ENCODE measurements around the gene SLC6A18. TPM values are rescaled to one million over a fixed set of nuclear protein-coding genes. Genes with fewer than 3 reads are reported as not detected.

SLC6A18 gene
- total and polyA plus RNA-seq, 2 experiments from 2014 or later, result not detected

GRCh38 chr5:1185038-1185627 lies 40.0 kb upstream of the SLC6A18 start:
- no peak for TF ChIP-seq CTCF (IDR thresholded peaks at IDR 0.05; ENCODE audit: low read depth, low read length)
- Histone ChIP-seq H3K27ac (peak overlapping the region; percentile 91), H3K4me1 (ENCODE audit: low read depth) (peaks cover 49% of the 10 kb centered on the region), H3K9me3 (ENCODE audit: low read depth) (no peaks in the 10 kb centered on the region), H3K36me3 (no peaks in the 10 kb centered on the region), H3K4me3 (no peak overlapping the region), H3K27me3 (no peaks in the 10 kb centered on the region)
- no peak for DNase-seq (ENCODE audit: low read depth in 1 of 2, low spot score in 1 of 2)

GRCh38 chr5:1185629-1186350 lies 39.4 kb upstream of the SLC6A18 start:
- TF ChIP-seq CTCF (IDR thresholded peaks at IDR 0.05; ENCODE audit: low read depth, low read length), result no peak
- Histone ChIP-seq H3K27me3 (no peaks in the 10 kb centered on the region), H3K27ac (peak overlapping the region; percentile 91), H3K36me3 (no peaks in the 10 kb centered on the region), H3K9me3 (ENCODE audit: low read depth) (no peaks in the 10 kb centered on the region), H3K4me3 (no peak overlapping the region), H3K4me1 (ENCODE audit: low read depth) (peaks cover 56% of the 10 kb centered on the region)
- peak in 1 of 2 donors; percentile 77 for DNase-seq (ENCODE audit: low read depth in 1 of 2, low spot score in 1 of 2)

- H3K4me3 ChIP-seq, result no peak overlapping the region
- no peaks in the 10 kb centered on the region for H3K9me3 ChIP-seq (ENCODE audit: low read depth)
- H3K4me1 ChIP-seq (ENCODE audit: low read depth), result peaks cover 57% of the 10 kb centered on the region
- no peak for DNase-seq (ENCODE audit: low read depth in 1 of 2, low spot score in 1 of 2)
- no peaks in the 10 kb centered on the region for H3K27me3 ChIP-seq
- peak overlapping the region; percentile 91 for H3K27ac ChIP-seq
- no peaks in the 10 kb centered on the region for H3K36me3 ChIP-seq
- TF ChIP-seq CTCF (IDR thresholded peaks at IDR 0.05; ENCODE audit: low read depth, low read length), result no peak
These were observed 38.6 kb upstream of the SLC6A18 start for GRCh38 chr5:1186351-1187233.

- Histone ChIP-seq H3K9me3 (ENCODE audit: low read depth) (no peaks in the 10 kb centered on the region), H3K27ac (peak overlapping the region; percentile 91), H3K4me1 (ENCODE audit: low read depth) (peaks cover 55% of the 10 kb centered on the region), H3K36me3 (no peaks in the 10 kb centered on the region), H3K27me3 (no peaks in the 10 kb centered on the region), H3K4me3 (no peak overlapping the region)
- no peak for DNase-seq (ENCODE audit: low read depth in 1 of 2, low spot score in 1 of 2)
- TF ChIP-seq CTCF (IDR thresholded peaks at IDR 0.05; ENCODE audit: low read depth, low read length), result no peak
These were observed 37.8 kb upstream of the SLC6A18 start for GRCh38 chr5:1187234-1187949.

- Histone ChIP-seq H3K27ac (peak overlapping the region; percentile 91), H3K27me3 (no peaks in the 10 kb centered on the region), H3K4me1 (ENCODE audit: low read depth) (peaks cover 49% of the 10 kb centered on the region), H3K9me3 (ENCODE audit: low read depth) (no peaks in the 10 kb centered on the region), H3K36me3 (no peaks in the 10 kb centered on the region), H3K4me3 (no peak overlapping the region)
- TF ChIP-seq CTCF (IDR thresholded peaks at IDR 0.05; ENCODE audit: low read depth, low read length), result no peak
- no peak for DNase-seq (ENCODE audit: low read depth in 1 of 2, low spot score in 1 of 2)
These were observed 37.2 kb upstream of the SLC6A18 start for GRCh38 chr5:1187950-1188334.
